Measurements from ENCODE around the gene STX8.

Gene STX8

DNA sequence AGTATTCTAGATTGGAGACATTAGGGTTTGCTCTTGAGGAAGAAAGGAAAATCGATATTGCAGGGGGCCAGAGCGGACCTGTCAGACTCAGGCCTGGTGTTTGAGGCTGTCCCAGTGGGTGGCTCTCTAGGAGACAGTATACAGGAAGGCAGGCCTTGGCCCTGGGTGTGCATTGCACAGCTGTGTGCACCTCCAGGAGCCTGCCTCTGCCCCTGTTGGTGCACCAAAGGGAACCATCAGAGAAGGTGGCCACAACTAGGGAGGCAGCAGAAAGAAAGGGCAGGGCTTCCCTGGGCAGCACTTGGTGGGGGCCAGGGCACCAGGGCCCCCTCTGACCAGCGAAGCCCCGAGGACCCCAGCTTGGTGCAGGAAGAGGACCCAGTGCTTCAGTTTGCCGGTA, 366.3 kb downstream of the STX8 start:
- TF ChIP-seq TCF4 (CRISPR knock-in tag; IDR thresholded peaks at IDR 0.05; ENCODE audit: borderline replicate concordance) = no peak
- no peak for TF ChIP-seq ZFP30 (CRISPR knock-in tag; IDR thresholded peaks at IDR 0.05)
- TF ChIP-seq CSDC2 (CRISPR knock-in tag; IDR thresholded peaks at IDR 0.05) = no peak
- TF ChIP-seq PPARA (CRISPR knock-in tag; IDR thresholded peaks at IDR 0.05; ENCODE audit: borderline replicate concordance) = no peak
- TF ChIP-seq GLIS3 (CRISPR knock-in tag; IDR thresholded peaks at IDR 0.05) = no peak
- TF ChIP-seq ZFP3 (CRISPR knock-in tag; IDR thresholded peaks at IDR 0.05) = no peak
- TF ChIP-seq, protein P1, sequence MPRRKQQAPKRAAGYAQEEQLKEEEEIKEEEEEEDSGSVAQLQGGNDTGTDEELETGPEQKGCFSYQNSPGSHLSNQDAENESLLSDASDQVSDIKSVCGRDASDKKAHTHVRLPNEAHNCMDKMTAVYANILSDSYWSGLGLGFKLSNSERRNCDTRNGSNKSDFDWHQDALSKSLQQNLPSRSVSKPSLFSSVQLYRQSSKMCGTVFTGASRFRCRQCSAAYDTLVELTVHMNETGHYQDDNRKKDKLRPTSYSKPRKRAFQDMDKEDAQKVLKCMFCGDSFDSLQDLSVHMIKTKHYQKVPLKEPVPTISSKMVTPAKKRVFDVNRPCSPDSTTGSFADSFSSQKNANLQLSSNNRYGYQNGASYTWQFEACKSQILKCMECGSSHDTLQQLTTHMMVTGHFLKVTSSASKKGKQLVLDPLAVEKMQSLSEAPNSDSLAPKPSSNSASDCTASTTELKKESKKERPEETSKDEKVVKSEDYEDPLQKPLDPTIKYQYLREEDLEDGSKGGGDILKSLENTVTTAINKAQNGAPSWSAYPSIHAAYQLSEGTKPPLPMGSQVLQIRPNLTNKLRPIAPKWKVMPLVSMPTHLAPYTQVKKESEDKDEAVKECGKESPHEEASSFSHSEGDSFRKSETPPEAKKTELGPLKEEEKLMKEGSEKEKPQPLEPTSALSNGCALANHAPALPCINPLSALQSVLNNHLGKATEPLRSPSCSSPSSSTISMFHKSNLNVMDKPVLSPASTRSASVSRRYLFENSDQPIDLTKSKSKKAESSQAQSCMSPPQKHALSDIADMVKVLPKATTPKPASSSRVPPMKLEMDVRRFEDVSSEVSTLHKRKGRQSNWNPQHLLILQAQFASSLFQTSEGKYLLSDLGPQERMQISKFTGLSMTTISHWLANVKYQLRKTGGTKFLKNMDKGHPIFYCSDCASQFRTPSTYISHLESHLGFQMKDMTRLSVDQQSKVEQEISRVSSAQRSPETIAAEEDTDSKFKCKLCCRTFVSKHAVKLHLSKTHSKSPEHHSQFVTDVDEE (CRISPR knock-in tag; IDR thresholded peaks at IDR 0.05) = no peak
- TF ChIP-seq, protein P2, sequence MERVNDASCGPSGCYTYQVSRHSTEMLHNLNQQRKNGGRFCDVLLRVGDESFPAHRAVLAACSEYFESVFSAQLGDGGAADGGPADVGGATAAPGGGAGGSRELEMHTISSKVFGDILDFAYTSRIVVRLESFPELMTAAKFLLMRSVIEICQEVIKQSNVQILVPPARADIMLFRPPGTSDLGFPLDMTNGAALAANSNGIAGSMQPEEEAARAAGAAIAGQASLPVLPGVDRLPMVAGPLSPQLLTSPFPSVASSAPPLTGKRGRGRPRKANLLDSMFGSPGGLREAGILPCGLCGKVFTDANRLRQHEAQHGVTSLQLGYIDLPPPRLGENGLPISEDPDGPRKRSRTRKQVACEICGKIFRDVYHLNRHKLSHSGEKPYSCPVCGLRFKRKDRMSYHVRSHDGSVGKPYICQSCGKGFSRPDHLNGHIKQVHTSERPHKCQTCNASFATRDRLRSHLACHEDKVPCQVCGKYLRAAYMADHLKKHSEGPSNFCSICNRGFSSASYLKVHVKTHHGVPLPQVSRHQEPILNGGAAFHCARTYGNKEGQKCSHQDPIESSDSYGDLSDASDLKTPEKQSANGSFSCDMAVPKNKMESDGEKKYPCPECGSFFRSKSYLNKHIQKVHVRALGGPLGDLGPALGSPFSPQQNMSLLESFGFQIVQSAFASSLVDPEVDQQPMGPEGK (CRISPR knock-in tag; IDR thresholded peaks at IDR 0.05; ENCODE audit: borderline replicate concordance) = no peak
- TF ChIP-seq CSRNP3 (CRISPR knock-in tag; IDR thresholded peaks at IDR 0.05) = no peak
- TF ChIP-seq RARB (CRISPR knock-in tag; IDR thresholded peaks at IDR 0.05) = no peak
- no peak for TF ChIP-seq SNAI2 (CRISPR knock-in tag; IDR thresholded peaks at IDR 0.05)
- TF ChIP-seq ZNF565 (CRISPR knock-in tag; conservative IDR thresholded peaks at IDR 0.05; ENCODE audit: low read depth) = no peak
- TF ChIP-seq ISL1 (CRISPR knock-in tag; IDR thresholded peaks at IDR 0.05) = no peak
- TF ChIP-seq ZNF8 (CRISPR knock-in tag; IDR thresholded peaks at IDR 0.05) = no peak

GRCh38 chr17:9208381-9209105, 367.1 kb downstream of the STX8 start:
- no peak for TF ChIP-seq SNAI2 (CRISPR knock-in tag; IDR thresholded peaks at IDR 0.05)
- TF ChIP-seq ZC3H10 (CRISPR knock-in tag; IDR thresholded peaks at IDR 0.05) = no peak
- TF ChIP-seq TOX (CRISPR knock-in tag; IDR thresholded peaks at IDR 0.05; ENCODE audit: borderline replicate concordance) = no peak
- no peak for TF ChIP-seq CREB5 (CRISPR knock-in tag; IDR thresholded peaks at IDR 0.05; ENCODE audit: low read depth)

More for the DNA sequence above, 366.3 kb downstream of the STX8 start:
- ATAC-seq = no peak

DNA sequence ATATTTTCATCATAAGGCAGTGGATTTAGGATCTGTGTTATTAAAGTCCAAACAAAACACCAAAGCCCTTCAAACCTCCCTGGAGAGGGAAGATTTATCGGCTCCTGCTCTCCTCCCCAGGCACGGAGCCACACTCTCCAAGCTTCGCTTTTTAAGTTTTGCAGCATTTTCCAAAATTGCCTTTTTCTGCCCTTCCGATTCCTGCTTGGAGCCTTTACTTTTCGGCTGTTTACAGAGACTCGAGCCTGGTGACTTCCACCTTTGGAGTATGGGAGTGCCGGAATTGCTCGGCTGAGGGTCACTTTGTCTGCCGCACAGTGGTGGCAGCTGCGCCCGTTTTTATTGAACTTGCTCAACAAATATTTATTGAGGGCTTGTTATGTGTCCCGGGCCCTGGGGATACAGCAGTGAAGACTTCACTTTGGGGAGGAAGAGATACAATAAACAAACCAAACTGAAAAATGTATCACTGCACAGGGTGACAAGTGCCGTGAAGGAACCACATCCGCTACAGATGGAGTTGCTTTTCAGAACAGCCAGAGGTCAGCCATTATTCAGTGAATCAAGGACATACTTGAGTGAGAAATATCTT, 368.8 kb downstream of the STX8 start:
- TF ChIP-seq ZNF70 (CRISPR knock-in tag; IDR thresholded peaks at IDR 0.05) (no peak), GLIS3 (CRISPR knock-in tag; IDR thresholded peaks at IDR 0.05) (no peak)
- no peak for ATAC-seq

More at GRCh38 chr17:9208381-9209105, 367.1 kb downstream of the STX8 start:
- ATAC-seq = no peak

- ATAC-seq = no peak
- TF ChIP-seq, protein P2 (CRISPR knock-in tag; IDR thresholded peaks at IDR 0.05; ENCODE audit: borderline replicate concordance) = no peak
Observed at GRCh38 chr17:9206410-9206703, 369.3 kb downstream of the STX8 start.
